NCI-H748 (cell line): Measurements from ENCODE around the gene SLC22A31.

Experiments
- DNase-seq: peaks from one replicate; lab custom pipeline; 2025; ENCODE audit not compliant: unreplicated experiment; lab: John Stamatoyannopoulos, UW

The SLC22A31 gene

DNA sequence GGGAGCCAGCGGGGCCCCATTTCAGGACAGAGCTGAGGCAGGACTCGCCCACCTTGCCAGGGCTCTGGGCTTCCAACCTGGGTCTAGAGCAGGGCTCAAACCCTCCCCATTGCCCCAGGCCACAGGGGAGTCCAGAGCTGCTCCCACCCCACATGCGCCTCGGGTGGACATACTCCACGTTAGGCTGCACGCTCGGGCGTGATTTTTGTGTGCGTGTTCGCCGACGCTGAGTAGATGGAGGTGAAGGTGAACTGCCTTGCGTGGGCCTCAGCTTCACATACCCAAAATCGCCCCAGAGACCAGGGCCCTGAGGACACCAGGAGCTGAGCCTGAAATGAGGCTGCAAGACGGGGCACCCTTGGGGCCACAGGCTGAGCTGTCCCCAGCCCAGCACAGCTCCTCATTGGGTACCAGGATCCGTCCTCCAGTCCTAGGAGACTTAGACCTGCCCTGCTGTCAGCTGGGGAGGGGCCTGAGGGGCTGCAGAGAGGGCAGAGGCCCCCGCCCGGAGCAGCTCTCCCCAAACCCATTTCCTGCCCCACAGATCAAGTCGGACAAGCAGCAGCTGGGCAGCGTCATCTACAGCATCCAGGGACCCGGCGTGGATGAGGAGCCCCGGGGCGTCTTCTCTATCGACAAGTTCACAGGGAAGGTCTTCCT, 20.6 kb downstream of the SLC22A31 start:
- no peak for DNase-seq

DNA sequence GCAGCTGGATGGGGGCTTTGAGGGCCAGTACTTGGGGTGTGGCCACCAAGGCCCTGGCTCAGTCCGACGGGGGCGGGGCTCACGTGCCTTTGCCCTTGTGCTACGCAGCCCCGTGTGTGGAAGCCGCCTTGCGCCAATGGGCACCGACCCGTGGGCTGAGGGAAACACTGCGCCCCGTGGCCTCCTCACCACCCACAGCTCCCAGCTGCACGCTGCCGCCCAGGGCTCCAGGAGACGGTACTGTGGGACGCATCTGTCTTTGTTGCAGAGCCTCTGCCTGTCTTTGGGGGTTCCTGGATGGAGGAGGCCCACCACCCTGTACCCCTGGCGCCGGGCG, 21.2 kb downstream of the SLC22A31 start:
- DNase-seq, result no peak

DNA sequence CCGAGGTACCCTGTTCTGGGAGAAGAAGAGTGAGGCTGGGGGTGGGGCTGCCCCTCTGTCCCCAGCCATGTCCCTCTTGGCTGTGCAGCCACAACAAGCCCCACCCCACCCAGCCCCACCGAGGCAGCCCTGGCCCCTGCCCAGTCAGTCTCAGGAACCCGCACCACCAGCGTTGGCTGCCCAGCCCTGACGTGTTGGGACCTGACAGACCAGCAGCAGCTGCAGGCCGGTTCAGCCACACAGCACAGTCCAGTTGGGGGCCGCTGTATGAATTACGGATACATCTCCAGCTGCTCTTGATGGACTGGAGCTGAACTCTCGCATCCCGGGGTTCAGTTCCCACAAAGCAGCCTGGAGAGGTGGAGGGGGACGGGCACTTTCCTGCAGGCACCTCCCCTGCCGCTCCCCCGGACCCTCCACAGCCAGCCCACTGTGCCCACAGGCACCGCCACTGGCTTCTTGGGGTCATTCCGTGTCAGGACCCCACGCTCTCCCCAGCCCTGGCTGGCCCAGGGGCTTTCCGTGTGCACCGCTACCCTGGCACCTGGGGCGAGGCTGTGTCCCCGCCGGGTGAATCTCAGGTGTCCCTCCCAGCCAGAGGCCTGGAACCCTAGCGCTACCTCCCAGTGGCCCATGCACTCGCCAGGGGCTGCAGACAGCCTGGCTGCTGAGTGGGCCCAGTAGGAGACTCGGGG, 21.7 kb downstream of the SLC22A31 start:
- no peak for DNase-seq

DNA sequence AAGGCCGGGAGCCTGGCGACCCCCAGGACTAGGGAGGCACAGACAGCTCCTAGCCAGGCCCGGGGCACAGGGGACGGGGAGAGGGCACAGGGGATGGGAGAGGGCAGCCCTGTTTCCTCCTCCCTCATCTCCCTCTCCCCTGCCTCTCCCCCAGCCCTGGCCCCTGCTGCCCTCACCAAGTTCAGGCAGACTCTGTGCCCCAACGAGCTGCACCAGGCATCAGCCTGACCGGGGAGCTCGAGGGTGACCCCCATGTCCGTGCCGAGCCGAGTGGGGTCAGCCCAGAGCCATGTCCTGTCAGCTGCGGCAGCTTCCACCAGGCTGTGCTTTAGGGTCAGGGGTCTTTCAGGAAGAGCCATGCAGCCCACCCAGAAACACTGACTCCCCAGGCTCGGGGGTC, 22.8 kb downstream of the SLC22A31 start:
- DNase-seq, result no peak

DNA sequence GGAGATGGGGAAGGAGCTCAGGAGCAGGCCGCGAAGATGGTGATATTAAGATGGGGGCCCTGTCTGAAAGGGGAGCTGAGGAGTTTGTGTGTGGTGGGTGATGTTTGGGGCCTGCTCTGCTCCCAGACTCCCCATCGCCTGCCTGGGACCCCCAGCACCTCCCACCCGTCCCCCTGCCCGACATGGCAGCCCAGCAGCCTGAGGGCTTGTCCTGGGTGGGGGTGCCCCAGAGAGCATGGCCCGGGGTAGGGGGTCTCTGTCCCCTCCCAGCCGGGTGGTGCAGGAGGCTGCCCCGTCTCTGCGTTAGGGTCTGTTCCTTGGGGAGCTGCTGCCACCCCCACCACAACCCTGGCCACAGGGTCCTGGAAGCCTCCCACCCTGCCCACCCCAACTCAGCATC, 23.6 kb downstream of the SLC22A31 start:
- DNase-seq, result no peak

DNA sequence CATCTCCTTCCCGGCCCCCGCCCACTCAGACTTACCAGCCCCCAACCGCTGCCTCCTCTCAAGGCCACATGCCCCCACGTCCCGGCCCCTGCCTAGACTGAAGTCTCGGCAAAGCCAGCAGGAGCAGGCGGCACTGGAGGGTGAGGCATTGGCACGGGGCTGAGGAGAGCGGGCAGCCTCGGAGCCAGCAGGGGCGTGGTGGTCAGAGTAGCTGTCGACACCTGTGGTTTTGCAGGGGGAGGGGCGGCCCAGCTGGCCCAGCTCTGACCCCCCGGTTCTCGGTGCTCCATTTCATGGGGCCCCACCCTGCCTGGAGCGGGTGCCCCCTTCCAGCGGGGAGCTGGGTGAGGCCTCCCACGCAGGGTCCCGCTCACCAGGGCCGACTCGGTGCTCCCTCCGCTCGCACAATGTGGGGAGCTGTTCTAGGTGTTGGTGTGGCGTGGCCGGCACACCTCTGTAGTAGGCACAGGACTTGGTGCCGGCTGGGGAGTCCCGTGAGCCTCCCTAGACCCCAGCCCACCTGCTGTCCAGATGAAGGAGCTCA, 24.1 kb downstream of the SLC22A31 start:
- no peak for DNase-seq

DNA sequence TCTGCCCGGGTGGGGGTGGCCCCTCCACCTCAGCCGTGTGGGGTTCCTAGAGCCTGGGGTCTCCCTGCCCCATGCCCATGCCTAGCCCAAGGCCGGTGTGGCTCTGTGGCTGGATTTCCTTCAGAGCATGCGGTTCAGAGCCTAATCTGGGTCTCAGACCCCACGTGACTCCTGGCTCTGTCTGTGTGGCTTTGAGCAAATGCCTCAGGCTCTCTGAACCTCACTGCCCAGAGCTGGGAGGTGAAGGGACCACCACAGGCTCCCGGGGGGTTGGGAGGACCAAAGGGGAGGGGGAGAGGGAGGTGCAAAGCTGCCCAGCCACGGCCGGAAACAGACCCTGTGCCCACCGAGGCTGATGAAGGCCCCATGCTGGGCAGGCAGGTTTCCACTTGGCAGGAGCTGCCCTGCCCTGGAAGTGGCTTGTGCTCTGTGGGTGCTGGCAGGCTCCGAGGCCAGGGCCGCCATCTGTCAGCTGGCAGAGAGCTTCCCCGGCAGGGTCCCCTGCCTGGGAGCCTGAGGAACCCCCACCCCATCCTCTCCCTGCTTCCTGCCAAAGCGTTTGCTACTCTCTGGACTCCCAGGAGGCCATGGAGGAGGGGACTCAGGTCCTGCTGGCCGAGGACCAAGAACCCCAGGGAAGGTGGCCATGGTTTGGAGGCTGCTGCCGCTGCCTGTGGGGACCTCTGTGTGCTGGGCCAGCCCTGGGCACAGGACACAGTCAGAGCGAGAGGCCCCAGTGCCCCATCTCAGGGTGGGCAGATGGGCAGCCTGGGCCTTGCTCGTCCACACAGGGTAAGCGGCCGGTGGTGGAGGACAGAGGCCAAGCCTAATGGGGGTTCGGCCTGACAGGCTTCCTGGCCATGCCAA, 24.8 kb downstream of the SLC22A31 start:
- no peak for DNase-seq

DNA sequence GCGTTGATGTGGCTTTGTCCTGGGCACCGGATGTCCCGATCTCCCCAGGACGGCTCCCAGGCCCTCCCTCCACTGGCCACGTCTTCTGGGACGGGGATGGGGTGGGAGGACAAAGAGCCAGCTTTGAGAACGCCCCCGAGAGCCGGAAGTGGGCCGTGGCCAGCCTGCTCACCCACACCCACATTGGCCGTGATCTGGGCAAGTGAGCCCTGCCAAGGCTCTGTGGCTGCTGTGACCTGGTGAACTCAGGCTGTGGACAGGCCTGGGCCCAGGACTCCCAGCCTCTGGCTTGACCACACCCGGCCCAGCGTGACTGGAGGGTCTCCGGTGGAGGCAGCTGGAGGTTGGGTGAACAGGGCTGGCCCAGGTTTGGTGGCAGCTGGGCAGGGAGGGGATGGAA, 25.5 kb downstream of the SLC22A31 start:
- DNase-seq, result no peak

DNA sequence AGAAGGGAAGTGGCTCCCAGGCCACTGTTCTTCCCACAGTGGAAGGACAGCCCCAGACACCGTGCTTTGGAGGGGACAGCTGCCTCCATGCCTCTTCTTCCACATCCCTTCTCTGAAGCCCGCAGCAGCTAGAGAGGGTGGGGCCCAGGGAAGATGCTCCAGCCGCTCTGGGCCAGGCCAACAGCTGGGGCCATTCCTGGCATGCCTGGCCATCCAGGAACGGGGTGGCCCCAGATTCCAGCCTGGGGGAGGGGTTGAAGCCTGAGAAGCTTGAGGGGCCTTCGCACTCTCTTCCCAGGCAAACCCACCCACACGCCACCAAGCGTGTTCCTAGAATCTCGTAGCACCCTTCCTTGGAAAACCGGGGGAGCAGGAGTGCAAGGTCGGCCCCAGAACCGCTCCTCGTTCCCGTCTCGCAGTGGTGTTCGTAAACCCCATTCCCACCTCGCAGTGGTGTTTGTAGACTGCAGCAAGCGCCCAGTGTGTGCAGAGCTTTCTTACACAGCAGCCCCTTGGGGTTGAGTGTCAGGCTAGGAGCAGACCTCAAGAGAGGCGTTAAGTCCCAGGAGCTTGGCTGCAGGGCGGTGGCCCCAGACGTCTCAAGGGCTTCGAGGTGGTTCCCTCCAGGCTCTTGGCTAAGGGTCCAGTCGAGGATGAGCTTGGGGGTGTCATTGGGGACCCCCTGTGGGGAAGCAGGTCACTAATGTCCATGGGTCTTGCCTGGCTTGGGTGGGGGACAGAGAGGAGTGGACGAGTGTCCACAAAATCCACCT, 26.1 kb downstream of the SLC22A31 start:
- no peak for DNase-seq

DNA sequence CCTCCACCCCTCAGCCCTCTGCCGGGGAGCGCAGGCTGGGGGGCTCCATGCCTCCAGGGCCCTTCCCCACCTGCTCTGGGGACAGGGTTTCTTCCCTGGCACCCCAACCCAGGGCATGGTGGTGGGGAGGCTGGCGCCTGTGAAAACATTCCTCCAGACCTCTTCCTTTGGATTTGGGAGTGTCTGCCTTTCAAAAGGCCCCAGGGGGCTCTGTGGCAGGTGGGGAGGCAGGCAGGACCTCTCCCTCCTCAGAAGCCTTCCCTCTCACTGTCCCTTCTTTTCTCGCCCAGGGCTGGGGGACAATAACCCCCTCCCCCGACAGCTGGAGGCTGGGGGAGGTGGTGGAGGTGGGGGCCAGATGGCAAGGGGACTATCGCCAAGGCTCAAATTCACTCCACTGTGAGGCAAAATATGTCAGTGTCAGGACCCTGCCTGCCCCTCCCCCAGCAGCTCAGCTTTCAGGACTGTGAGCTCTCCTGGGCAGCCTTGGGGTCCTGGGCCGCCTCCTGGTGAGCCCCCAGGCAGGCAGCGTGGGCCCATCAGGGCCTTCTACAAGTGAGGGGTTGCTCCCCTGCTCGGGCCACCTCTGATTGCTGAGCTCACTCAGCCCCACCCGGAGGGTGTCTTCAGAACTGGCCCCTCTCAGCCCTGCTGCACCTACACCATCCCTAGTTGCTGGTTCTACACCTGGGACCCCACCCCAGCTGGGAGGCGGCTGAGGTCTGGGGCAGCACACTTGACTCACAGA, 27.0 kb downstream of the SLC22A31 start:
- no peak for DNase-seq

DNA sequence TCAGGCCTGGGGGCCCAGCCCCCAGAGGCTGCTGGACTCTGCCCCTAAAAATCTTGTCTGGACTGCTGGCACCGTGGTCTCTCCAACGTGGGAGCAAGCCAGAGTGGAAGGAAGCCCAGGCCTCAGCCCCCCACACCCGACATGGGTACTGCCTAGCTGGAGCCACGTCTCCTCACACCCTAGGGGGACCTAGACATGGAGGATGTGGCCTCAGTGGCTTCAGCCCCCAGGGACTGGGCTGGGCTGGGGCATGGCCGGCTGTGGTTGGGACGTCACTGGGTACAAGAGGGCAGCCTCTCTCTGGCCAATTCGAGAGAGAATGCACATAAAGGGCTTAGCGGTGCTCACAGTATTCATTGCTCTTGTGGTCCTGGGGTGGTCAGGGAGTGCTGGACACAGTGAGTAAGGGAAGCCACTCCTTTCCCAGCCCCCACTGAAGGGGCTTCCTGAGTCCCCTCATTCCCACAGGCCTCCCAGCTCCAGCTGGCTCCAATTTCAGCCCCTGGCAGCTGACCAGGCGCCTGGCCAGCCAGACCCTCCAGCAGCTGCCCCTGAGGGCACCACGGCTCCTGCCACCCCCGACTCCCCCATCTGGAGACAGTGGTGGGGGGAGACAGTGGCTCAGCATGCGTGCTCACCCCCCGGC, 27.7 kb downstream of the SLC22A31 start:
- no peak for DNase-seq

DNA sequence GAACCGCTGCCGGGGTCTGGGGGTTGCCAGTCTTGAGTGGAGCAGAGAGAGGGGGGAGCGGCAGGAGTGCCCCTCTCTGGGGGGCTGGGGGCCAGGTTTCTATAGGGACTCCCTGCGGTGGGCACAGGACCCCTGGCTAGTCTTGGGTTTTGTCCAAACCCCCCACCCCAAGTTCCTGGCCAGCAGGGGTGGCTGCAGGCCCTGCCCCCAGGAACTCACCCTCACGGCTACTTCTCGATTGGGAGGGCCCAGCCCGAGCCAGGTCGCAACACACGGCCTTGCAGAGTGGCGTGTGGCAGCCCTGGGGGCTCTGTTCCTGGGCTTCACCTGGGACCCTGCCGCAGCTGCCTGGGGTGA, 28.2 kb downstream of the SLC22A31 start:
- no peak for DNase-seq

DNA sequence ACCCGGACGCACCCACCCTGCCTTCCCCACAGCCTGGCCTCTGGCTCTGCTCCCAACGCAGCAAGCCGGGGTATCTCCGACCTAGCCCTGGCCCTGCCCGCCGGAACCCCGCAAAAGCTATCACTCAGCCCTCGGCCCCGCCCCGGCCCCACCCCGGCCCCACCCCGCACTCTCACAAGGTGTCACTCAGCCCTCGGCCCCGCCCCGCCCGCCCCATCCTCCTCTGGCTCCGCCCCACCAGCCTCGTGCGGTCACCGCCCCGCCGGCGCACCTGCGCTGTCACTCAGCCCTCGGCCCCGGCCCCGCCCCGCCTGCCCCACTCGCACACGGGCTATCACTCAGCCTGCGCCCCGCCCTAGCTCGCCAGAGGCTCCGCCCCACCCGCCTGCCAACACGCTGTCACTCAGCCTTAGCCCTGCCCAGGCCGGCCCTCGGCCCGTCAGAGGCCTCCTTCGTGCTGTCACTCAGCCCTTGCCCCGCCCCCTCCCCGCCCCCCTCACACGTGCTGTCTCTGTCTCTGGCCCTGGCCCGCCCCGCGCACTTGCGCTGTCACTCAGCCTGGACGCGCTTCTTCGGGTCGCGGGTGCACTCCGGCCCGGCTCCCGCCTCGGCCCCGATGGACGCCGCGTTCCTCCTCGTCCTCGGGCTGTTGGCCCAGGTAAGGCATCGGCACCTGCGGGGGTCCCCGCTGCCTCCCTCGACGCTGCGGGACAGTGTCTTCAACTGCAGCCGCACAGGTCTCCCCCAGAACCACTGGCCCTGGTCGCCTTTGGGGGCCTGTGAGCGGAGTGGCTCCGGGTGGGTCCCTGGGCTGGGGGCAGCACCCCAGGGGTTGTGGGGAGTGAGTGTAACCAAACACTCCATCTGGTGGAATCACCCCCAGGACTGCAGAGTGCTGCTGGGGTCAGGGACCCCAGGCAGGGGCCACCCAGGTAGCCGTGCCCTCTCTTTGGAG, 28.8 kb downstream of the SLC22A31 start, which contains the start of gene CDH15:
Gene CDH15 (plus strand): TSS at position 533 of the 955 bp plus-strand sequence. CDS start 84 bp downstream, at position 617.
- peak; percentile 92 for DNase-seq

DNA sequence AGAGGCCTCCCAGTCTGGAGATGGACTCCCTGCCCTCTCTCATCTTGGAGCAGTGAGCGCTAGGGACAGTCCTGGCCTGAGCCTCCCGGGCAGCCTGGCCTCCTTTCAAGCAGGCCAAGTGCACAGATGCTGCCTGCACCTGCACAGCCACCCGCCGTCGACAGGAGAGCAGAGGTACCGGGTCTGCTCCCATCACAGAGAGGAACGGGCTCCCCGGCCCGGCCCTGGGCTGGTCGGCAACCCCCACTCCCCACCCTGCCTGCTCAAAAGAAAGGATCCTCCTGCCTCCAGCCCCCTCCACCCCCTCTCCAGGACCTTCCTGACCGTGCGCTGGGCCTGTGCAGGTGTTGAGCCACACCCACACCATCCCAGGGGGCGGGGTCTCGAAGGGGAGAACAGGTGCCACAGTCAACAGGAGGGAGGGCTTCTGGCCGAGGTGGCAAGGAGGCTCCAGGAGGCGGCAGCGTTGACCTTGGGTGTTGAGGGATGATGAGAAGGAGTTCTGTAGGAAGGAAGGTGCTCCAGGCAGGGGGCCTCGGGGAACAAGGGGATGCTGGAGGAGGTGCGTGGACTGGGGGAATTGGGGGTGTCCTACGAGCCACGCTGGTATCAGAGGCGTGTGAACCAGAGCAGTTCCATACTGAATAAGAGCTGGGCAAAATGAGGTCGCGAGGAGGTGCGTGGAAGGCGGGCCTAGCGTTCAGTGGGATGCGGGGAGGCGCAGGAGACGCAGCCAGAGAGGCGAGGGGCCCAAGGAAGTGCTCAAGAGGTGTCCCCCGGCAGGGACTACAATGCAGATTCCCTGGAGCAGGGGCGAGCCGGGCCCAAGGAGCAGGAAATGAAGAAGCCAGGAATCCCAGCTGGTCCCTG, 29.8 kb downstream of the SLC22A31 start:
- peak; percentile 83 for DNase-seq

DNA sequence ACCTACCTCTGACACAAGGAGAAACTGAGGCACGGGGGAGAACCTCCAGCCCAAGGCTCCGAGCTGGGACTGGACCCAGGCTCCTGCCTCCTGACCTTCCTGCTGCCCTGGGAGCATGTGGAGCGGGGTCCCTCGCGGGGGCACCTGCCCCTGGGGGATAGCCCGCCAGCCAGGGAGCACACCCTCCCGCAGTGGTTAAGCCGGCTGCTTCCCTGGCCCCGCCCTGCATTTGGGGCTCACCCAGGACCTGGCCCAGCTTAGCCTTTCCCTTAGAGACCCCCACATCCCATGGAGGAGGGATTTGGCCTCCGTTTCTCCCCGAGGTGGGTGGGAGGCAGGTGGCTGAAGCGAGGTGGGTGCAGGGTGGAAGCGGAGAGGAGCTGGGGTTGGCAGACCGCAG, 30.6 kb downstream of the SLC22A31 start:
- DNase-seq, result no peak

DNA sequence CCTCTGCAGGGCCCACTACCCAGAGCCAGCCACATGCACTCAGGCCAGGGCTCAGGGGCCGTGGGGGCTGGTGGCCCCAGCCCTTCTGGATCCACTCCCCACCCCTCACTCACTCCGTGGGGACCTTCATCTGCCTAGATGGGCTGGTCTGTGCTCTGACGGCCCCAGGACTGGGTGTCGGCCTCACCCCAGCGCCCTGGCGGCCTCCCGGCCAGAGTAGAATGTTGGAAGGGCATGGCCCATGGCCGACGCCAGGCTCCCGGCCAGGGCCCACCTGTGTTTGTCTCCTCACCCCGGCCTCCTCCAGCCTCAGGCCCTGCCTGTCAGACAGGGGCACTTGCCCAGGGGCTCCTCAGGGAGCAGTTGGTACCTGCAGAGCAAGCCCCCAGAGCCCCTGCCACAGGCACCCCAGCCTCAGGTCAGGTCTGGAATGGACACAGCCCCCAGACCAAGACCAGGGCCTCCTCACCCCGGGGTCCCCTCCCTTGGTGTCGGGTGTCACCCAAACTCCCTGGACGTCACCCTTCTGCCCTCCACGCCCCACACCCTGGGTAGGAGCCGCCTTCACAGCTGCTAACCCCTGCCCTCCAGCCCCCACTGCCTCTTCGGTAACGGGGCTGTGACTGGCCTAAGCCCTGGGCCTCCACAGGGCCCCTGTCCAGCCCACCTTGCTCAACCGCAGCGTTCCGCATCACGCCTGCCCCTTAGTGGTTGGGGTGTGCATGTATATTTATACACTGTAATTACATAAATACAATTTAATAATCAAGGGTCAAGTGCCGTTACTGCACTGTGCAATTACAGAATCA, 31.8 kb downstream of the SLC22A31 start:
- DNase-seq, result peak; percentile 28

DNA sequence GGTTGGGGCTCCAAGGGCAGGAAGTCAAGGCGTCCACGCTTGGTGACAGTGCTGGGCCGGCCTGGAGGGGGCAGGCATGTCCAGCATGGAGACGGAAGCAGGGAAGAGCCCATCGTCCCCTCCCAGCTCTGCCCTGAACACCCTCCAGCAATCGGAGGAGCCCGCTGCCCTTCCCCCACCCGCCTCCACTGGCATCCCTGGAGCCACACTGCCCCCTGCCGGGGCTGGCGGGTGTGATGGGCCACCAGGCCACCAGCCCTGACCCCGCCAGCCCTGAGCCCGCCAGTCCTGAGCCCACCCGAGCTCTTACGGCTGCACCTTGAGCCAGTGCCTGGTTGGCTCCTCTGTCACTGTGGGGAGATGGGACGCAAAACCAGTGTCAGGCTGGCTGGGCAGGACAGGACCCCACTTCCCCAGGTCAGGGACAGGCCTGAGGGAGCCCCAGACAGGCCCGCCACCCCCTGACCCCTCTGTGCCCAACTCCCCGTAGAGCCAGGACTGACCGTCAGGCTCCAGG, 32.9 kb downstream of the SLC22A31 start:
- DNase-seq, result peak; percentile 72
